ENCODE data around the gene RPUSD1. TPM values are rescaled to one million over a fixed set of nuclear protein-coding genes. Genes with fewer than 3 reads are reported as not detected.

The RPUSD1 gene
- total RNA-seq, 1 donor from 2014 or later = 14.2 TPM

- intact Hi-C loops (cut with DNase I) = no loop called here
- no peak for TF ChIP-seq CTCF (IDR thresholded peaks at IDR 0.05)
- Histone ChIP-seq H3K27me3 (no peaks in the 10 kb centered on the region), H3K4me1 (no peaks in the 10 kb centered on the region), H3K9me3 (no peaks in the 10 kb centered on the region), H3K4me3 (no peak overlapping the region), H3K36me3 (no peaks in the 10 kb centered on the region), H3K27ac (no peak overlapping the region)
- no peak for DNase-seq
- no peak for ATAC-seq
Measured at GRCh38 chr16:772959-773358, 15.2 kb downstream of the RPUSD1 start.

GRCh38 chr16:770411-770810, 17.8 kb downstream of the RPUSD1 start:
- H3K27me3 ChIP-seq = no peaks in the 10 kb centered on the region
- no peak for TF ChIP-seq CTCF (IDR thresholded peaks at IDR 0.05)
- no peak overlapping the region for H3K4me3 ChIP-seq
- H3K9me3 ChIP-seq = no peaks in the 10 kb centered on the region
- no peaks in the 10 kb centered on the region for H3K36me3 ChIP-seq
- no peak for ATAC-seq
- DNase-seq = no peak
- intact Hi-C loops (cut with DNase I) = no loop called here
- no peaks in the 10 kb centered on the region for H3K4me1 ChIP-seq
- H3K27ac ChIP-seq = no peak overlapping the region

GRCh38 chr16:769934-770333, 18.2 kb downstream of the RPUSD1 start:
- TF ChIP-seq CTCF (IDR thresholded peaks at IDR 0.05) = no peak
- Histone ChIP-seq H3K36me3 (no peaks in the 10 kb centered on the region), H3K27me3 (no peaks in the 10 kb centered on the region), H3K4me3 (no peak overlapping the region), H3K9me3 (no peaks in the 10 kb centered on the region), H3K27ac (no peak overlapping the region), H3K4me1 (no peaks in the 10 kb centered on the region)
- intact Hi-C loops (cut with DNase I) = no loop called here
- ATAC-seq (no peak), DNase-seq (no peak)

GRCh38 chr16:769184-769784, 18.9 kb downstream of the RPUSD1 start:
- intact Hi-C loops (cut with DNase I) = no loop called here
- ATAC-seq (no peak), DNase-seq (no peak)
- H3K4me3 ChIP-seq = no peak overlapping the region
- no peaks in the 10 kb centered on the region for H3K27me3 ChIP-seq
- no peaks in the 10 kb centered on the region for H3K36me3 ChIP-seq
- no peak overlapping the region for H3K27ac ChIP-seq
- TF ChIP-seq CTCF (IDR thresholded peaks at IDR 0.05) = no peak
- no peaks in the 10 kb centered on the region for H3K4me1 ChIP-seq
- no peaks in the 10 kb centered on the region for H3K9me3 ChIP-seq

GRCh38 chr16:768428-768827, 19.8 kb downstream of the RPUSD1 start:
- Histone ChIP-seq H3K36me3 (no peaks in the 10 kb centered on the region), H3K4me3 (no peak overlapping the region), H3K27me3 (no peaks in the 10 kb centered on the region), H3K4me1 (no peaks in the 10 kb centered on the region), H3K27ac (no peak overlapping the region), H3K9me3 (no peaks in the 10 kb centered on the region)
- DNase-seq = no peak
- no peak for ATAC-seq
- TF ChIP-seq CTCF (IDR thresholded peaks at IDR 0.05) = no peak
- intact Hi-C loops (cut with DNase I) = no loop called here

GRCh38 chr16:767743-768235, 20.4 kb downstream of the RPUSD1 start:
- Histone ChIP-seq H3K36me3 (no peaks in the 10 kb centered on the region), H3K4me1 (no peaks in the 10 kb centered on the region), H3K4me3 (no peak overlapping the region), H3K27me3 (no peaks in the 10 kb centered on the region), H3K9me3 (no peaks in the 10 kb centered on the region), H3K27ac (no peak overlapping the region)
- intact Hi-C loops (cut with DNase I) = no loop called here
- no peak for DNase-seq
- ATAC-seq = no peak
- no peak for TF ChIP-seq CTCF (IDR thresholded peaks at IDR 0.05)
